GM18520 (cell line): ENCODE measurements around the gene DIAPH3.
"Not testable (repeated sequence)": the region's sequence is repeated elsewhere in the genome, so short reads cannot be mapped to it uniquely, and the experiment has no call there.

Source experiments
- ATAC-seq: cut with Tn5 transposase; IDR thresholded peaks from one replicate; pipeline ENCODE4 v1.9.1; 2021; ENCODE audit not compliant: unreplicated experiment

The DIAPH3 gene

GRCh38 chr13:60163478-60164233, at the start of gene DIAPH3:
Gene DIAPH3 (minus strand): TSS chr13:60163928. CDS start chr13:60163766, 162 bp downstream.
- ATAC-seq, result peak; percentile 100

GRCh38 chr13:60213236-60213744, 49.6 kb upstream of the DIAPH3 start:
- no peak for ATAC-seq

- ATAC-seq, result no peak
Observed at GRCh38 chr13:60211548-60211947, 47.8 kb upstream of the DIAPH3 start.

GRCh38 chr13:60210510-60211330, 47.0 kb upstream of the DIAPH3 start:
- no peak for ATAC-seq

GRCh38 chr13:60205499-60205898, 41.8 kb upstream of the DIAPH3 start:
- ATAC-seq, result not testable (repeated sequence)

- ATAC-seq, result no peak
Observed at GRCh38 chr13:60201286-60201685, 37.6 kb upstream of the DIAPH3 start.

GRCh38 chr13:60195893-60196292, 32.2 kb upstream of the DIAPH3 start:
- ATAC-seq, result not testable (repeated sequence)

- no peak for ATAC-seq
Observed at GRCh38 chr13:60182907-60183306, 19.2 kb upstream of the DIAPH3 start.

GRCh38 chr13:60178327-60178726, 14.6 kb upstream of the DIAPH3 start:
- no peak for ATAC-seq

GRCh38 chr13:60175571-60175970, 11.8 kb upstream of the DIAPH3 start:
- no peak for ATAC-seq

- ATAC-seq, result no peak
Observed at GRCh38 chr13:60174113-60174512, 10.4 kb upstream of the DIAPH3 start.

- ATAC-seq, result no peak
Observed at GRCh38 chr13:60172111-60172510, 8.4 kb upstream of the DIAPH3 start.

- no peak for ATAC-seq
Observed at GRCh38 chr13:60170414-60170813, 6.7 kb upstream of the DIAPH3 start.

- no peak for ATAC-seq
Observed at GRCh38 chr13:60169239-60170031, 5.7 kb upstream of the DIAPH3 start.

GRCh38 chr13:60167121-60167520, 3.4 kb upstream of the DIAPH3 start:
- ATAC-seq, result no peak

- no peak for ATAC-seq
Observed at GRCh38 chr13:60165391-60166099, 1.8 kb upstream of the DIAPH3 start.

- ATAC-seq, result peak; percentile 0
Observed at GRCh38 chr13:60164234-60164889, 634 bp upstream of the DIAPH3 start.

GRCh38 chr13:60162096-60162495, 1.6 kb downstream of the DIAPH3 start:
- no peak for ATAC-seq

GRCh38 chr13:60158321-60158801, 5.4 kb downstream of the DIAPH3 start:
- no peak for ATAC-seq

GRCh38 chr13:60155978-60156377, 7.8 kb downstream of the DIAPH3 start:
- ATAC-seq, result peak; percentile 35
